NT2/D1 (cell line): Measurements from ENCODE around the gene PAPSS2.

Experiments used
- SUZ12 ChIP-seq: IDR thresholded peaks from 2 replicates; pipeline ENCODE4 v1.6.1; 2011; ENCODE audit not compliant: insufficient read length, insufficient read depth; ENCODE audit errors: extremely low read depth
- YY1 ChIP-seq: IDR thresholded peaks from 2 replicates; pipeline ENCODE4 v1.6.1; 2011; ENCODE audit not compliant: insufficient read length, insufficient read depth
- ZNF274 ChIP-seq: IDR thresholded peaks from 2 replicates; pipeline ENCODE4 v1.6.1; 2011; ENCODE audit warnings: mild to moderate bottlenecking, low read depth, low read length

DNA sequence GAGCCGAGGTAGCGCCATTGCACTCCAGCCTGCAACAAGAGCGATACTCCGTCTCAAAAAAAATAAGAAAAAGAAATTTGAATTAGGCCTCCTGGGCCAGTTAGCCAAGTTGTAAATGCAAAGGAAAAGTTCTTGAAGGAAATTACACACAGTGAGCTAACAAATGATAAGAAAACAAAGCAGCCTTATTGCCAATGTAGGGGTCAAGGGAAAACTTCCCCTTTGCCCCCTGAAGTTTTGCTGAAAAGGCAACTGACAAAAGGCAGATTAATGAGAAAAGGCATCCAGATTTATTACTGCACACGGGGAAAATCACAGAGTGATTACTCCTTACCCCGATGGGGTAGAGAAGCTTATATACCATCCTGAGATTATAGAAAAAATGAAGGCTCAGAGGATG is 70.3 kb downstream of the PAPSS2 start:
- no peak for TF ChIP-seq ZNF274
- no peak for TF ChIP-seq YY1
- TF ChIP-seq SUZ12: no peak
